Subcutaneous adipose tissue (tissue), 4 donors: ENCODE measurements around the gene METAP1D. TPM values are rescaled to one million over a fixed set of nuclear protein-coding genes. Genes with fewer than 3 reads are reported as not detected.

Source experiments
- total RNA-seq, 4 donors: library from RNA; depleted of rRNA; stranded (reverse); fragments of >200 nt; gene quantifications; one replicate each; pipeline ENCODE4 v1.1.0, GENCODE V29; 2016
- TF ChIP-seq, protein P1 (sequence below): fragments of 450-650 bp; IDR thresholded peaks from one replicate; pipeline ENCODE4 v1.5.1; 2016; ENCODE audit warnings: low read depth, mild to moderate bottlenecking, control low read depth, antibody characterized with exemption, moderate library complexity

METAP1D gene
- total RNA-seq, 4 donors from 2014 or later, result 4.8 to 14.3 (median 6.6) TPM

GRCh38 chr2:172083628-172084394 is 84.1 kb downstream of the METAP1D start:
- TF ChIP-seq, protein P1, sequence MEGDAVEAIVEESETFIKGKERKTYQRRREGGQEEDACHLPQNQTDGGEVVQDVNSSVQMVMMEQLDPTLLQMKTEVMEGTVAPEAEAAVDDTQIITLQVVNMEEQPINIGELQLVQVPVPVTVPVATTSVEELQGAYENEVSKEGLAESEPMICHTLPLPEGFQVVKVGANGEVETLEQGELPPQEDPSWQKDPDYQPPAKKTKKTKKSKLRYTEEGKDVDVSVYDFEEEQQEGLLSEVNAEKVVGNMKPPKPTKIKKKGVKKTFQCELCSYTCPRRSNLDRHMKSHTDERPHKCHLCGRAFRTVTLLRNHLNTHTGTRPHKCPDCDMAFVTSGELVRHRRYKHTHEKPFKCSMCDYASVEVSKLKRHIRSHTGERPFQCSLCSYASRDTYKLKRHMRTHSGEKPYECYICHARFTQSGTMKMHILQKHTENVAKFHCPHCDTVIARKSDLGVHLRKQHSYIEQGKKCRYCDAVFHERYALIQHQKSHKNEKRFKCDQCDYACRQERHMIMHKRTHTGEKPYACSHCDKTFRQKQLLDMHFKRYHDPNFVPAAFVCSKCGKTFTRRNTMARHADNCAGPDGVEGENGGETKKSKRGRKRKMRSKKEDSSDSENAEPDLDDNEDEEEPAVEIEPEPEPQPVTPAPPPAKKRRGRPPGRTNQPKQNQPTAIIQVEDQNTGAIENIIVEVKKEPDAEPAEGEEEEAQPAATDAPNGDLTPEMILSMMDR, result no peak

DNA sequence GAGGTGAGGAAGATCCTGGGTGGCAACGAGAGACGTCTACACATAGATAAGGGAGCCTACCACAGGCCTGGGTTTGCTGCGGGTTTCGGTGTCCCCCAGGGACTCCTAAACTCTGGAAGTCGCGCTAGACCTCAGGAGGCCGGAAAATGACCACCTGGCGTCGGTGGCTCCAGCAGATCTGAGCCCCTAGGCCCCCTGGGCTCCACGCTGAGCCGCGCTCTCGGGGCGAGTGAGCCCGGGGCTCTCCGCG is 84.6 kb downstream of the METAP1D start:
- TF ChIP-seq, protein P1, result no peak

GRCh38 chr2:172084645-172085459 is 85.1 kb downstream of the METAP1D start:
- TF ChIP-seq, protein P1, result no peak

DNA sequence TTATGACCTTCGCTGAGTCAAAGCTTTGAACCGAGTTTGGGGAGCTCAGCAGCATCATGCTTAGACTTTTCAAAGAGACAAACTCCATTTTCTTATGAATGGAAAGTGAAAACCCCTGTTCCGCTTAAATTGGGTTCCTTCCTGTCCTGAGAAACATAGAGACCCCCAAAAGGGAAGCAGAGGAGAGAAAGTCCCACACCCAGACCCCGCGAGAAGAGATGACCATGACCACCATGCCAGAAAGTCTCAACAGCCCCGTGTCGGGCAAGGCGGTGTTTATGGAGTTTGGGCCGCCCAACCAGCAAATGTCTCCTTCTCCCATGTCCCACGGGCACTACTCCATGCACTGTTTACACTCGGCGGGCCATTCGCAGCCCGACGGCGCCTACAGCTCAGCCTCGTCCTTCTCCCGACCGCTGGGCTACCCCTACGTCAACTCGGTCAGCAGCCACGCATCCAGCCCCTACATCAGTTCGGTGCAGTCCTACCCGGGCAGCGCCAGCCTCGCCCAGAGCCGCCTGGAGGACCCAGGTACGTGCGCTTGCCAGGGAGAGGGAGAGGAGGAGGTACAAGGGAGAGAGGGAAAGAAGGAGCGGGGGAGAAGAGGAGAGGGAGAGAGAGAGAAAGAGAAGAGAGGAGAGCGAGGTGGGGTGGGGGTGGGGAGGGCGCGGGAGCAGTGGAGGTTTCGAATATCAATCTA is 85.9 kb downstream of the METAP1D start, which contains the start of gene DLX1:
Gene DLX1, plus strand, starts transcription at position 48 of the 700 bp plus-strand sequence. Its CDS starts 171 bp downstream, at position 219.
- TF ChIP-seq, protein P1, result no peak

- TF ChIP-seq, protein P1, result no peak
Observed at GRCh38 chr2:172086241-172087206, 86.8 kb downstream of the METAP1D start.

GRCh38 chr2:172087207-172087779 is 87.5 kb downstream of the METAP1D start:
- TF ChIP-seq, protein P1, result no peak
